ENCODE measurements around the gene GFOD2. TPM values are rescaled to one million over a fixed set of nuclear protein-coding genes. Genes with fewer than 3 reads are reported as not detected.

The GFOD2 gene
- total and polyA plus RNA-seq, 2 experiments from 2014 or later, result 9.8 to 12.4 TPM

DNA sequence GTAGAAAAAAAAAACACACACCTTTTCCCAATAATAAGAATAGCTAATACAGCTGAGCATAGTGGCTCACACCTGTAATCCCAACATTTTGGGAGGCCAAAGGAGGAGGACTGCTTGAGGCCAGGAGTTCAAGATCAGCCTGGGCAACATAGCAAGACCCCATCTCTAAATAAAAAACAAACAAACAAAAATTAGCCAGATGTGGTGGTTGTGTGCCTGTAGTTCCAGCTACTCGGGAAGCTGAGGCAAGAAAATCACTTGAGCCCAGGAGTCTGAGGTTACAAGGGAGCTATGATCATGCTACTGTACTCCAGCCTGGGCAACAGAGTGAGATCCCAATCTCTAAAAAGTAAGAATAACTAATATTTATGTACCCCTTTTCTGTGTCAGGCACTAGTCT is 42.8 kb upstream of the GFOD2 start:
- H3K36me3 ChIP-seq (replicated peaks; ENCODE audit: insufficient read depth, low read depth), result no peaks in the 10 kb centered on the region
- no peaks in the 10 kb centered on the region for H3K9me3 ChIP-seq (ENCODE audit: low read depth)
- H3K9me2 ChIP-seq (replicated peaks; ENCODE audit: insufficient read depth), result no peaks in the 10 kb centered on the region
- WGBS (ENCODE audit: low lambda C conversion rate, missing lambda C conversion rate), result 92% methylated on average over 1 of the region's 1 CpG
- no peak overlapping the region for H2AFZ ChIP-seq
- peaks cover 6% of the 10 kb centered on the region for H3K79me2 ChIP-seq
- DNase-seq (ENCODE audit: low spot score), result no peak
- H3K4me1 ChIP-seq (ENCODE audit: insufficient read depth), result no peaks in the 10 kb centered on the region
- no peak overlapping the region for H3K4me3 ChIP-seq
- H3K27me3 ChIP-seq, result no peaks in the 10 kb centered on the region
- H3K4me2 ChIP-seq, result no peak overlapping the region
- H3K27ac ChIP-seq, result no peak overlapping the region
- peaks cover 6% of the 10 kb centered on the region for H4K20me1 ChIP-seq (ENCODE audit: insufficient read depth, poor library complexity, severe bottlenecking)
- TF ChIP-seq, protein P1, sequence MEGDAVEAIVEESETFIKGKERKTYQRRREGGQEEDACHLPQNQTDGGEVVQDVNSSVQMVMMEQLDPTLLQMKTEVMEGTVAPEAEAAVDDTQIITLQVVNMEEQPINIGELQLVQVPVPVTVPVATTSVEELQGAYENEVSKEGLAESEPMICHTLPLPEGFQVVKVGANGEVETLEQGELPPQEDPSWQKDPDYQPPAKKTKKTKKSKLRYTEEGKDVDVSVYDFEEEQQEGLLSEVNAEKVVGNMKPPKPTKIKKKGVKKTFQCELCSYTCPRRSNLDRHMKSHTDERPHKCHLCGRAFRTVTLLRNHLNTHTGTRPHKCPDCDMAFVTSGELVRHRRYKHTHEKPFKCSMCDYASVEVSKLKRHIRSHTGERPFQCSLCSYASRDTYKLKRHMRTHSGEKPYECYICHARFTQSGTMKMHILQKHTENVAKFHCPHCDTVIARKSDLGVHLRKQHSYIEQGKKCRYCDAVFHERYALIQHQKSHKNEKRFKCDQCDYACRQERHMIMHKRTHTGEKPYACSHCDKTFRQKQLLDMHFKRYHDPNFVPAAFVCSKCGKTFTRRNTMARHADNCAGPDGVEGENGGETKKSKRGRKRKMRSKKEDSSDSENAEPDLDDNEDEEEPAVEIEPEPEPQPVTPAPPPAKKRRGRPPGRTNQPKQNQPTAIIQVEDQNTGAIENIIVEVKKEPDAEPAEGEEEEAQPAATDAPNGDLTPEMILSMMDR (IDR thresholded peaks at IDR 0.05; ENCODE audit: poor library complexity), result no peak
- no peak for TF ChIP-seq EZH2phosphoT487 (IDR thresholded peaks at IDR 0.05; ENCODE audit: low read depth, severe bottlenecking, unreplicated experiment)
- TF ChIP-seq EZH2 (IDR thresholded peaks at IDR 0.05; ENCODE audit: borderline replicate concordance), result no peak

DNA sequence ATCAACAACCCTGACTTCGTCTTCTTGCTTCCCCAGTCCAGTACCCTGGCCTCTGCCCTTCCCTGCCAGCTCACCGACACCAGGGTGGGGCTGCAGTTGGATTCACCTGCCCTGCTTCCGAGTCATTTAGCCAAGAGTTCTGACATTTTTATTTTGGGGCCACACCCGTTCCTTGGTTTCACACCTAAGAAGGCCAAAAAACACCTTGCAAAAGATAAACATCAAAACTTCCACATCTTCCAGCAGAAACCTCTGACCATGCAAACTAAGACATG is 41.8 kb upstream of the GFOD2 start:
- H3K27me3 ChIP-seq, result no peaks in the 10 kb centered on the region
- H3K4me3 ChIP-seq, result no peak overlapping the region
- peaks cover 6% of the 10 kb centered on the region for H4K20me1 ChIP-seq (ENCODE audit: insufficient read depth, poor library complexity, severe bottlenecking)
- no peak overlapping the region for H3K27ac ChIP-seq
- H2AFZ ChIP-seq, result no peak overlapping the region
- DNase-seq (ENCODE audit: low spot score), result no peak
- no peak for TF ChIP-seq EZH2phosphoT487 (IDR thresholded peaks at IDR 0.05; ENCODE audit: low read depth, severe bottlenecking, unreplicated experiment)
- TF ChIP-seq, protein P1 (IDR thresholded peaks at IDR 0.05; ENCODE audit: poor library complexity), result no peak
- TF ChIP-seq EZH2 (IDR thresholded peaks at IDR 0.05; ENCODE audit: borderline replicate concordance), result no peak
- H3K79me2 ChIP-seq, result peaks cover 6% of the 10 kb centered on the region
- WGBS (ENCODE audit: low lambda C conversion rate, missing lambda C conversion rate), result 86% methylated on average over 4 of the region's 4 CpGs
- no peaks in the 10 kb centered on the region for H3K9me3 ChIP-seq (ENCODE audit: low read depth)
- no peaks in the 10 kb centered on the region for H3K36me3 ChIP-seq (replicated peaks; ENCODE audit: insufficient read depth, low read depth)
- H3K4me1 ChIP-seq (ENCODE audit: insufficient read depth), result no peaks in the 10 kb centered on the region
- H3K9me2 ChIP-seq (replicated peaks; ENCODE audit: insufficient read depth), result no peaks in the 10 kb centered on the region
- no peak overlapping the region for H3K4me2 ChIP-seq

DNA sequence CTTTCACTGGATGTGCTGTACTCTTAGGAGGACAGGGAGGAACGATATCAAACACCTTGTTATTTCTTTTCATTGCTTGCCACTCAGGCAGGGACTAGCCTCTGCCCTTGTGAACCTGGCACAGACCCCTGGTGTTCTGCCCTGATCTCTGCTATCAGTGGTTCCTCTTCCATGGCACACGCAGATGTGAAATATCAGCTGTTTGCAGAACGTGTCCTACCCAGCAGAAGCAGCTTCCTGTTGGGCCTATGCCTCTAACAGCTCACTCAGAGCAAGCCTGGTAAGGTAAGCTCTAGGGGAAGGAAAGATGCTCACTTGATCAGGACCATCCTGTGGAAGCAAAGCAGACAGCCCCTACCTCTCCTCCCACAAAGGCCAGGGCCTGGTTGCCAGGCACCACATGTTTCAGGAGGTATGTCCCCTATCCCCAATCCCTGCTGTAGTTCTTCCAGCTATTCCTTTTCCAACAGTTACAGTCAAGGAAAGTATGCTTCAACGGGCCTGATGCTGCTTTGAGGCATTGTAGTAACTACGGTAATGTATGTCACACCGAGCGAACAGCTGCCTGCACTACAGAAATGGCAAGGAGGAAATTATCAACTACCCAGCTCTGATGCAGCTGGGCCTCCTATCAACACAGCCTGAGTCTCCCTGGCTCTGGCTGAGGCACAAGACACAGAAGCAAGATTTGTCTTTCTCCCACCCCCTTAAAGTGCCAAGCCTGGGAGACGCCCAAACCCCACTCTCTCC is 41.3 kb upstream of the GFOD2 start:
- peaks cover 6% of the 10 kb centered on the region for H4K20me1 ChIP-seq (ENCODE audit: insufficient read depth, poor library complexity, severe bottlenecking)
- no peaks in the 10 kb centered on the region for H3K27me3 ChIP-seq
- H3K4me2 ChIP-seq, result no peak overlapping the region
- WGBS (ENCODE audit: low lambda C conversion rate, missing lambda C conversion rate), result 83% methylated on average over 8 of the region's 8 CpGs
- H2AFZ ChIP-seq, result no peak overlapping the region
- H3K4me3 ChIP-seq, result no peak overlapping the region
- H3K79me2 ChIP-seq, result peaks cover 6% of the 10 kb centered on the region
- TF ChIP-seq EZH2phosphoT487 (IDR thresholded peaks at IDR 0.05; ENCODE audit: low read depth, severe bottlenecking, unreplicated experiment), result no peak
- no peak for TF ChIP-seq EZH2 (IDR thresholded peaks at IDR 0.05; ENCODE audit: borderline replicate concordance)
- TF ChIP-seq, protein P1 (IDR thresholded peaks at IDR 0.05; ENCODE audit: poor library complexity), result no peak
- H3K9me3 ChIP-seq (ENCODE audit: low read depth), result no peaks in the 10 kb centered on the region
- DNase-seq (ENCODE audit: low spot score), result no peak
- H3K9me2 ChIP-seq (replicated peaks; ENCODE audit: insufficient read depth), result no peaks in the 10 kb centered on the region
- no peak overlapping the region for H3K27ac ChIP-seq
- H3K4me1 ChIP-seq (ENCODE audit: insufficient read depth), result no peaks in the 10 kb centered on the region
- no peaks in the 10 kb centered on the region for H3K36me3 ChIP-seq (replicated peaks; ENCODE audit: insufficient read depth, low read depth)

Measured in hepatocyte (in vitro differentiated cells).